ENCODE results near the gene TXK.
"Not testable (repeated sequence)": the region's sequence is repeated elsewhere in the genome, so short reads cannot be mapped to it uniquely, and the experiment has no call there.

Gene TXK

GRCh38 chr4:48134081-48134480 is at the start of gene TXK:
TXK (minus strand) TSS chr4:48134250; CDS start chr4:48134170, 80 bp downstream.
- in situ Hi-C loops (cut with HindIII; ENCODE audit: low pct_unique_long_range_greater_than_20kb, low sequenced_read_pairs), result no loop called here
- no peak for TF ChIP-seq JUND (IDR thresholded peaks at IDR 0.05; ENCODE audit: low read depth)
- no peak for DNase-seq (ENCODE audit: low read depth in 1 of 2, low spot score in 1 of 2)

GRCh38 chr4:48180234-48180633 is 46.2 kb upstream of the TXK start:
- TF ChIP-seq JUND (IDR thresholded peaks at IDR 0.05; ENCODE audit: low read depth), result no peak
- no peak for DNase-seq (ENCODE audit: low read depth in 1 of 2, low spot score in 1 of 2)
- in situ Hi-C loops (cut with HindIII; ENCODE audit: low pct_unique_long_range_greater_than_20kb, low sequenced_read_pairs), result no loop called here

GRCh38 chr4:48178931-48179330 is 44.9 kb upstream of the TXK start:
- in situ Hi-C loops (cut with HindIII; ENCODE audit: low pct_unique_long_range_greater_than_20kb, low sequenced_read_pairs), result no loop called here
- no peak for TF ChIP-seq JUND (IDR thresholded peaks at IDR 0.05; ENCODE audit: low read depth)
- no peak for DNase-seq (ENCODE audit: low read depth in 1 of 2, low spot score in 1 of 2)

GRCh38 chr4:48175806-48176205 is 41.8 kb upstream of the TXK start:
- in situ Hi-C loops (cut with HindIII; ENCODE audit: low pct_unique_long_range_greater_than_20kb, low sequenced_read_pairs), result no loop called here
- DNase-seq (ENCODE audit: low read depth in 1 of 2, low spot score in 1 of 2), result no peak
- TF ChIP-seq JUND (IDR thresholded peaks at IDR 0.05; ENCODE audit: low read depth), result no peak

GRCh38 chr4:48175328-48175727 is 41.3 kb upstream of the TXK start:
- no peak for TF ChIP-seq JUND (IDR thresholded peaks at IDR 0.05; ENCODE audit: low read depth)
- in situ Hi-C loops (cut with HindIII; ENCODE audit: low pct_unique_long_range_greater_than_20kb, low sequenced_read_pairs), result no loop called here
- DNase-seq (ENCODE audit: low read depth in 1 of 2, low spot score in 1 of 2), result no peak

- in situ Hi-C loops (cut with HindIII; ENCODE audit: low pct_unique_long_range_greater_than_20kb, low sequenced_read_pairs), result no loop called here
- TF ChIP-seq JUND (IDR thresholded peaks at IDR 0.05; ENCODE audit: low read depth), result no peak
- no peak for DNase-seq (ENCODE audit: low read depth in 1 of 2, low spot score in 1 of 2)
Observed at GRCh38 chr4:48173056-48173991, 39.3 kb upstream of the TXK start.

- no peak for DNase-seq (ENCODE audit: low read depth in 1 of 2, low spot score in 1 of 2)
- in situ Hi-C loops (cut with HindIII; ENCODE audit: low pct_unique_long_range_greater_than_20kb, low sequenced_read_pairs), result no loop called here
- no peak for TF ChIP-seq JUND (IDR thresholded peaks at IDR 0.05; ENCODE audit: low read depth)
Observed at GRCh38 chr4:48172651-48173050, 38.6 kb upstream of the TXK start.

- DNase-seq (ENCODE audit: low read depth in 1 of 2, low spot score in 1 of 2), result no peak
- TF ChIP-seq JUND (IDR thresholded peaks at IDR 0.05; ENCODE audit: low read depth), result no peak
- in situ Hi-C loops (cut with HindIII; ENCODE audit: low pct_unique_long_range_greater_than_20kb, low sequenced_read_pairs), result no loop called here
Observed at GRCh38 chr4:48169636-48170035, 35.6 kb upstream of the TXK start.

- TF ChIP-seq JUND (IDR thresholded peaks at IDR 0.05; ENCODE audit: low read depth), result no peak
- no peak for DNase-seq (ENCODE audit: low read depth in 1 of 2, low spot score in 1 of 2)
- in situ Hi-C loops (cut with HindIII; ENCODE audit: low pct_unique_long_range_greater_than_20kb, low sequenced_read_pairs), result no loop called here
Observed at GRCh38 chr4:48167538-48168263, 33.7 kb upstream of the TXK start.

- DNase-seq (ENCODE audit: low read depth in 1 of 2, low spot score in 1 of 2); in situ Hi-C loops (cut with HindIII; ENCODE audit: low pct_unique_long_range_greater_than_20kb, low sequenced_read_pairs): not testable (repeated sequence)
Observed at GRCh38 chr4:48164561-48164960, 30.5 kb upstream of the TXK start.

GRCh38 chr4:48163746-48164145 is 29.7 kb upstream of the TXK start:
- in situ Hi-C loops (cut with HindIII; ENCODE audit: low pct_unique_long_range_greater_than_20kb, low sequenced_read_pairs), result no loop called here
- no peak for TF ChIP-seq JUND (IDR thresholded peaks at IDR 0.05; ENCODE audit: low read depth)
- DNase-seq (ENCODE audit: low read depth in 1 of 2, low spot score in 1 of 2), result no peak

- no peak for TF ChIP-seq JUND (IDR thresholded peaks at IDR 0.05; ENCODE audit: low read depth)
- in situ Hi-C loops (cut with HindIII; ENCODE audit: low pct_unique_long_range_greater_than_20kb, low sequenced_read_pairs), result no loop called here
- no peak for DNase-seq (ENCODE audit: low read depth in 1 of 2, low spot score in 1 of 2)
Observed at GRCh38 chr4:48162162-48162561, 28.1 kb upstream of the TXK start.

- no peak for TF ChIP-seq JUND (IDR thresholded peaks at IDR 0.05; ENCODE audit: low read depth)
- no peak for DNase-seq (ENCODE audit: low read depth in 1 of 2, low spot score in 1 of 2)
- in situ Hi-C loops (cut with HindIII; ENCODE audit: low pct_unique_long_range_greater_than_20kb, low sequenced_read_pairs), result no loop called here
Observed at GRCh38 chr4:48157271-48157670, 23.2 kb upstream of the TXK start.

Data from T47D (cell line).